HepG2 (cell line): ENCODE measurements around the gene CALY. TPM values are rescaled to one million over a fixed set of nuclear protein-coding genes. Genes with fewer than 3 reads are reported as not detected.

Experiments
- ATAC-seq: fragments of 200-7000 bp; cut with Tn5 transposase; 3 replicates; pipeline ENCODE4 v1.9.1; 2020; ENCODE audit warnings: mild to moderate bottlenecking, moderate library complexity
- BruUV-seq: library from RNA; stranded (reverse); fragments of 400-500 nt; replicated peaks from 2 replicates; lab custom pipeline; 2021; lab: Mats Ljungman, UMichigan
- CTCF ChIA-PET: fragments of 300-600 bp; formaldehyde crosslinking; extraction: SDS; loops from one replicate; lab custom pipeline; 2021; ENCODE audit warnings: low total read pairs, inconsistent platforms, low intra/inter-chr PET ratio; lab: Yijun Ruan, JAX
- POLR2A ChIA-PET: fragments of 350-600 bp; sonication (Branson Sonifier 250); formaldehyde crosslinking; loops from one replicate; lab custom pipeline; 2020; ENCODE audit warnings: antibody characterized with exemption, inconsistent platforms; lab: Yijun Ruan, JAX
- DNase-seq: peaks from one replicate; pipeline ENCODE4 v3.0.0-alpha.2; 2015; ENCODE audit warnings: low spot score
- FAIRE-seq: peaks from 3 replicates; lab custom pipeline; 2011; peaks lifted over from hg19 to GRCh38; lab: Jason Lieb, UNC
- H2AFZ ChIP-seq: one replicate; pipeline ENCODE4 v1.6.1; 2011; ENCODE audit warnings: low read length, inconsistent platforms
- H3K27ac ChIP-seq: fragments of 300-600 bp; 3 replicates; pipeline ENCODE4 v1.8.0; 2011; ENCODE audit warnings: mixed run types, mild to moderate bottlenecking, mixed read lengths, low read length, inconsistent platforms; ENCODE audit not compliant: insufficient read depth; ENCODE audit errors: extremely low read length
- H3K27me3 ChIP-seq, 2 experiments: fragments of 200-600 bp in 1 of 2; 2 replicates in 1 of 2; 3 replicates in 1 of 2; pipeline versions ENCODE4 v1.6.0 to v1.8.0; 2011; ENCODE audit warnings: low read length in 2 of 2, mild to moderate bottlenecking in 2 of 2, moderate library complexity in 2 of 2, inconsistent platforms in 1 of 2; ENCODE audit not compliant: insufficient read depth in 2 of 2, control insufficient read depth in 1 of 2
- H3K36me3 ChIP-seq, 2 experiments: fragments of 200-600 bp in 1 of 2; replicated peaks in 1 of 2; 2 replicates in 1 of 2; 3 replicates in 1 of 2; pipeline versions ENCODE4 v1.5.1 to v1.8.0; 2011; ENCODE audit warnings: low read length in 2 of 2, inconsistent platforms in 1 of 2; ENCODE audit not compliant: insufficient read depth in 2 of 2, control insufficient read depth in 1 of 2
- H3K4me1 ChIP-seq: 2 replicates; pipeline ENCODE4 v1.5.1; 2012; ENCODE audit warnings: low read length, inconsistent platforms; ENCODE audit not compliant: insufficient read depth
- H3K4me2 ChIP-seq: 2 replicates; pipeline ENCODE4 v1.6.0; 2011; ENCODE audit warnings: low read depth, low read length, inconsistent platforms
- H3K4me3 ChIP-seq, 3 experiments: fragments of 200-600 bp in 1 of 3; sonication (generic), shearing (Covaris generic) in 1 of 3; replicated peaks in 1 of 3; 2 replicates each; pipeline ENCODE4 v1.5.1; 2011 to 2016; ENCODE audit warnings: low read length in 3 of 3, inconsistent platforms in 2 of 3, low read depth in 2 of 3, mild to moderate bottlenecking in 2 of 3, control low read depth in 1 of 3, mixed read lengths in 1 of 3; ENCODE audit not compliant: insufficient read depth in 1 of 3
- H3K79me2 ChIP-seq: one replicate; pipeline ENCODE4 v1.6.1; 2011; ENCODE audit warnings: low read length, inconsistent platforms; ENCODE audit not compliant: insufficient read depth
- H3K9ac ChIP-seq: 2 replicates; pipeline ENCODE4 v1.6.0; 2011; ENCODE audit warnings: mild to moderate bottlenecking, low read depth, low read length, inconsistent platforms; ENCODE audit not compliant: insufficient read depth
- H3K9me3 ChIP-seq: 2 replicates; pipeline ENCODE4 v1.5.1; 2012; ENCODE audit warnings: mild to moderate bottlenecking, low read length
- H4K20me1 ChIP-seq: 2 replicates; pipeline ENCODE4 v1.6.0; 2011; ENCODE audit warnings: inconsistent platforms, mild to moderate bottlenecking, low read length, moderate library complexity; ENCODE audit not compliant: insufficient read depth
- ARNTL ChIP-seq: sonication (generic); formaldehyde crosslinking; IDR thresholded peaks from 2 replicates; pipeline ENCODE4 v1.4.0; 2020; ENCODE audit warnings: mild to moderate bottlenecking, missing genetic modification reagents
- HNRNPL ChIP-seq: fragments of 200-400 bp; formaldehyde crosslinking; IDR thresholded peaks from 2 replicates; pipeline ENCODE4 v1.6.1; 2017; ENCODE audit warnings: mild to moderate bottlenecking, low read depth, low read length
- IKZF4 ChIP-seq: sonication (generic); formaldehyde crosslinking; IDR thresholded peaks from 2 replicates; pipeline ENCODE4 v1.5.1; 2020; ENCODE audit warnings: borderline replicate concordance, mild to moderate bottlenecking, low read depth, missing genetic modification reagents; ENCODE audit errors: not compliant biosample characterization
- NONO ChIP-seq, 2 experiments: fragments of 450-650 bp in 1 of 2; sonication (generic) in 1 of 2; formaldehyde crosslinking in 1 of 2; IDR thresholded peaks in 1 of 2; conservative IDR thresholded peaks in 1 of 2; 2 replicates each; pipeline versions ENCODE4 v1.6.1 to v1.8.0; 2017 to 2022; ENCODE audit warnings: mild to moderate bottlenecking in 1 of 2, missing genetic modification reagents in 1 of 2, moderate library complexity in 1 of 2
- SP1 ChIP-seq, 2 experiments: fragments of 450-650 bp in 1 of 2; sonication (generic) in 1 of 2; formaldehyde crosslinking in 1 of 2; IDR thresholded peaks; 2 replicates each; pipeline versions ENCODE4 v1.4.0 to v1.6.1; 2016 to 2020; ENCODE audit warnings: missing genetic modification reagents in 1 of 2
- SP4 ChIP-seq: sonication (generic); formaldehyde crosslinking; IDR thresholded peaks from 2 replicates; pipeline ENCODE4 v1.8.1; 2023; ENCODE audit warnings: mild to moderate bottlenecking, missing genetic modification reagents
- TARDBP ChIP-seq: sonication (generic); formaldehyde crosslinking; IDR thresholded peaks from 2 replicates; pipeline ENCODE4 v1.8.0; 2022; ENCODE audit warnings: mild to moderate bottlenecking, missing genetic modification reagents
- ZMAT3 ChIP-seq: sonication (generic); formaldehyde crosslinking; conservative IDR thresholded peaks from 2 replicates; pipeline ENCODE4 v1.7.0; 2021; ENCODE audit warnings: missing genetic modification reagents
- ZNF232 ChIP-seq: sonication (generic); formaldehyde crosslinking; IDR thresholded peaks from 2 replicates; pipeline ENCODE4 v1.4.0; 2020; ENCODE audit warnings: missing genetic modification reagents, borderline replicate concordance
- ZNF530 ChIP-seq: sonication (generic); formaldehyde crosslinking; IDR thresholded peaks from 2 replicates; pipeline ENCODE4 v1.5.0; 2020; ENCODE audit warnings: low read depth, mild to moderate bottlenecking, missing genetic modification reagents
- ZNF749 ChIP-seq: sonication (generic); formaldehyde crosslinking; IDR thresholded peaks from 2 replicates; pipeline ENCODE4 v1.8.0; 2022; ENCODE audit warnings: mild to moderate bottlenecking, missing genetic modification reagents, moderate library complexity, borderline replicate concordance
- ZZZ3 ChIP-seq: sonication (generic); formaldehyde crosslinking; IDR thresholded peaks from 2 replicates; pipeline ENCODE4 v1.4.0; 2020; ENCODE audit warnings: missing genetic modification reagents, mild to moderate bottlenecking, borderline replicate concordance
- WGBS: methylation state at CpG from one replicate; pipeline ENCODE4 v1.1.6; 2017; ENCODE audit warnings: low lambda C conversion rate; 5-methylcytosine and 5-hydroxymethylcytosine counted together
- in situ Hi-C: cut with HindIII; loops from 2 replicates; pipeline ENCODE4 v1.10.0; 2017; ENCODE audit warnings: low pct_unique_long_range_greater_than_20kb; ENCODE audit not compliant: extremely low pct_ligation_motif_present
- intact Hi-C: fragments of 100-400 bp; cut with micrococcal nuclease; formaldehyde crosslinking; loops from one replicate; pipeline ENCODE4 v1.10.0; 2022; ENCODE audit not compliant: unreplicated experiment
- polyA plus RNA-seq, 8 experiments: library from polyadenylated mRNA; depleted of rRNA in 3 of 8; stranded (reverse) in 7 of 8; unstranded in 1 of 8; fragments of >200 nt; fragmentation: Illumina TruSeq in 4 of 8; extraction: Trizol in 4 of 8; gene quantifications; 2 replicates each; pipeline versions ENCODE4 v1.2.1 to v1.2.3, GENCODE V29; 2011 to 2016; ENCODE audit warnings: low read depth in 4 of 8, missing spikeins in 1 of 8, mixed read lengths in 1 of 8; ENCODE audit not compliant: insufficient read depth in 1 of 8
- total RNA-seq, 5 experiments: library from RNA; depleted of rRNA; stranded (reverse); fragments of >200 nt; fragmentation: Illumina TruSeq; extraction: Trizol; gene quantifications; 2 replicates each; pipeline ENCODE4 v1.2.3, GENCODE V29; 2016; ENCODE audit warnings: low read depth in 1 of 5
- TF ChIP-seq, protein P1 (sequence below): IDR thresholded peaks from 2 replicates; pipeline ENCODE4 v1.6.1; 2012; ENCODE audit warnings: inconsistent platforms
- TF ChIP-seq, protein P2 (sequence below): sonication (generic); formaldehyde crosslinking; IDR thresholded peaks from 2 replicates; pipeline ENCODE4 v1.8.0; 2022; ENCODE audit warnings: low read depth, missing genetic modification reagents
- TF ChIP-seq, protein P3 (sequence below): sonication (generic); formaldehyde crosslinking; IDR thresholded peaks from 2 replicates; pipeline ENCODE4 v1.5.0; 2020; ENCODE audit warnings: mild to moderate bottlenecking, missing genetic modification reagents, borderline replicate concordance
- TF ChIP-seq, protein P4 (sequence below): sonication (generic); formaldehyde crosslinking; IDR thresholded peaks from 2 replicates; pipeline ENCODE4 v1.8.0; 2023; ENCODE audit warnings: mild to moderate bottlenecking, missing genetic modification reagents

The CALY gene
- total and polyA plus RNA-seq, 2 of the 13 experiments (the other 11 are each of a cell fraction or from before 2014, with no cell fraction given): 0.08 TPM; not detected in 1

DNA sequence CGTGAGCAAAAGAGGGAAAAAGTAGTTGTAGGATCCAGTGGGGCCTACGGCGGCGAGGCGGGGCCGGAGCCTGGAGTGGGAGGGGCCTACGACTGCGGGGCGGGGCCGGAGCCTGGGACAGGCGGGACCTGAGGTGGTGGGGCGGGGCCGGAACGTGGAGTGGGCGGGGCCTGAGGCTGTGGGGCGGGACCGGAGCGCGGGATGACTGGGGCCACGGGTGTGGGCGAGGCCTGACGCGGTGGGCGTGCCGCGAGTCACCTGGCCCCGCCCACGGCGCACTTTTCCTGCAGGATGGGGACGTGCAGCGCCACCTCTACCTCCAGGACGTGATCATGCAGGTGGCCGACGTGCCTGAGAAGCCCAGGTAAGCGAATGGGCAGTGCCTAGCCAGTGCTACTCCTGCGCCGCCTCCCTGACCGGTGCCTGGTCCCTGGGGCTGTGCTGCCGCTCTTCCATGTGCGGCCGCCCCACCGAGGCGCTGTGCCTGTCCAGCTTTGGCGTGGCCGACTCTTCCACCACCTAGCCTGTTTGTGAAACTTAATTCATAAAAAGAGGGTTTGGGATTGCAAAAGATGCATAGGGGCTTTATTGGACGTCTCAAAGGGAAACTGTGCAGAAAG lies 27.5 kb downstream of the CALY start:
- Histone ChIP-seq H3K27ac (peak overlapping the region; percentile 90), H3K36me3 (peaks cover 14 to 35% of the 10 kb centered on the region in 2 experiments; a peak in 4 of 5 replicates), H3K9ac (peak overlapping the region; percentile 99), H3K4me1 (peaks cover 19% of the 10 kb centered on the region), H3K4me3 (peak overlapping the region; percentile 86 to 96 (median 95)), H3K4me2 (peak overlapping the region; percentile 70), H3K79me2 (peaks cover 26% of the 10 kb centered on the region), H3K9me3 (no peaks in the 10 kb centered on the region), H3K27me3 (no peaks in the 10 kb centered on the region; a peak in 1 of 5 replicates), H2AFZ (no peak overlapping the region), H4K20me1 (peaks cover 9% of the 10 kb centered on the region)
- ChIA-PET POLR2A (interaction anchor here (0.8 kb wide), 1 partner anchor 15 kb away, joined by 3 read pairs; no protein-coding TSS in a partner anchor), CTCF (no interaction called here)
- ATAC-seq: peak; percentile 77
- WGBS: 45% methylated on average over 21 of the region's 46 CpGs
- DNase-seq: peak; percentile 60
- FAIRE-seq: no peak
- in situ Hi-C loops: no loop called here
- intact Hi-C loops: no loop called here
- BruUV-seq: no TSS peak
- TF ChIP-seq NONO (IDR thresholded peaks at IDR 0.05) (no peak), NONO (CRISPR knock-in tag; conservative IDR thresholded peaks at IDR 0.05) (0 out of 2 replicates have a peak, but pooled peaks have one; percentile 9), IKZF4 (no peak), HNRNPL (no peak), SP1 (IDR thresholded peaks at IDR 0.05) (no peak), SP1 (CRISPR knock-in tag; IDR thresholded peaks at IDR 0.05) (peak; percentile 92), SP4 (CRISPR knock-in tag) (0 out of 2 replicates have a peak, but pooled peaks have one; percentile 57), ZZZ3 (CRISPR knock-in tag) (no peak), ZNF749 (CRISPR knock-in tag) (0 out of 2 replicates have a peak, but pooled peaks have one; percentile 18), TARDBP (no peak), ARNTL (CRISPR knock-in tag) (no peak), ZNF232 (CRISPR knock-in tag) (no peak), ZNF530 (CRISPR knock-in tag) (no peak), ZMAT3 (no peak)
- TF ChIP-seq, protein P1, sequence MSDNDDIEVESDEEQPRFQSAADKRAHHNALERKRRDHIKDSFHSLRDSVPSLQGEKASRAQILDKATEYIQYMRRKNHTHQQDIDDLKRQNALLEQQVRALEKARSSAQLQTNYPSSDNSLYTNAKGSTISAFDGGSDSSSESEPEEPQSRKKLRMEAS: peak; percentile 10; the same call in 1 of the 2 replicates
- TF ChIP-seq, protein P2, sequence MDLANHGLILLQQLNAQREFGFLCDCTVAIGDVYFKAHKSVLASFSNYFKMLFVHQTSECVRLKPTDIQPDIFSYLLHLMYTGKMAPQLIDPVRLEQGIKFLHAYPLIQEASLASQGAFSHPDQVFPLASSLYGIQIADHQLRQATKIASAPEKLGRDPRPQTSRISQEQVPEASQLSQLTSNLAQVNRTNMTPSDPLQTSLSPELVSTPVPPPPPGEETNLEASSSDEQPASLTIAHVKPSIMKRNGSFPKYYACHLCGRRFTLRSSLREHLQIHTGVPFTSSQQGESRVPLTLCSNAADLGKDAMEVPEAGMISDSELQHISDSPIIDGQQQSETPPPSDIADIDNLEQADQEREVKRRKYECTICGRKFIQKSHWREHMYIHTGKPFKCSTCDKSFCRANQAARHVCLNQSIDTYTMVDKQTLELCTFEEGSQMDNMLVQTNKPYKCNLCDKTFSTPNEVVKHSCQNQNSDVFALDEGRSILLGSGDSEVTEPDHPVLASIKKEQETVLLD (CRISPR knock-in tag): no peak
- TF ChIP-seq, protein P3, sequence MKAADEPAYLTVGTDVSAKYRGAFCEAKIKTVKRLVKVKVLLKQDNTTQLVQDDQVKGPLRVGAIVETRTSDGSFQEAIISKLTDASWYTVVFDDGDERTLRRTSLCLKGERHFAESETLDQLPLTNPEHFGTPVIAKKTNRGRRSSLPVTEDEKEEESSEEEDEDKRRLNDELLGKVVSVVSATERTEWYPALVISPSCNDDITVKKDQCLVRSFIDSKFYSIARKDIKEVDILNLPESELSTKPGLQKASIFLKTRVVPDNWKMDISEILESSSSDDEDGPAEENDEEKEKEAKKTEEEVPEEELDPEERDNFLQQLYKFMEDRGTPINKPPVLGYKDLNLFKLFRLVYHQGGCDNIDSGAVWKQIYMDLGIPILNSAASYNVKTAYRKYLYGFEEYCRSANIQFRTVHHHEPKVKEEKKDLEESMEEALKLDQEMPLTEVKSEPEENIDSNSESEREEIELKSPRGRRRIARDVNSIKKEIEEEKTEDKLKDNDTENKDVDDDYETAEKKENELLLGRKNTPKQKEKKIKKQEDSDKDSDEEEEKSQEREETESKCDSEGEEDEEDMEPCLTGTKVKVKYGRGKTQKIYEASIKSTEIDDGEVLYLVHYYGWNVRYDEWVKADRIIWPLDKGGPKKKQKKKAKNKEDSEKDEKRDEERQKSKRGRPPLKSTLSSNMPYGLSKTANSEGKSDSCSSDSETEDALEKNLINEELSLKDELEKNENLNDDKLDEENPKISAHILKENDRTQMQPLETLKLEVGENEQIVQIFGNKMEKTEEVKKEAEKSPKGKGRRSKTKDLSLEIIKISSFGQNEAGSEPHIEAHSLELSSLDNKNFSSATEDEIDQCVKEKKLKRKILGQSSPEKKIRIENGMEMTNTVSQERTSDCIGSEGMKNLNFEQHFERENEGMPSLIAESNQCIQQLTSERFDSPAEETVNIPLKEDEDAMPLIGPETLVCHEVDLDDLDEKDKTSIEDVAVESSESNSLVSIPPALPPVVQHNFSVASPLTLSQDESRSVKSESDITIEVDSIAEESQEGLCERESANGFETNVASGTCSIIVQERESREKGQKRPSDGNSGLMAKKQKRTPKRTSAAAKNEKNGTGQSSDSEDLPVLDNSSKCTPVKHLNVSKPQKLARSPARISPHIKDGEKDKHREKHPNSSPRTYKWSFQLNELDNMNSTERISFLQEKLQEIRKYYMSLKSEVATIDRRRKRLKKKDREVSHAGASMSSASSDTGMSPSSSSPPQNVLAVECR (CRISPR knock-in tag): no peak; the same call in 1 of the 2 replicates
- TF ChIP-seq, protein P4, sequence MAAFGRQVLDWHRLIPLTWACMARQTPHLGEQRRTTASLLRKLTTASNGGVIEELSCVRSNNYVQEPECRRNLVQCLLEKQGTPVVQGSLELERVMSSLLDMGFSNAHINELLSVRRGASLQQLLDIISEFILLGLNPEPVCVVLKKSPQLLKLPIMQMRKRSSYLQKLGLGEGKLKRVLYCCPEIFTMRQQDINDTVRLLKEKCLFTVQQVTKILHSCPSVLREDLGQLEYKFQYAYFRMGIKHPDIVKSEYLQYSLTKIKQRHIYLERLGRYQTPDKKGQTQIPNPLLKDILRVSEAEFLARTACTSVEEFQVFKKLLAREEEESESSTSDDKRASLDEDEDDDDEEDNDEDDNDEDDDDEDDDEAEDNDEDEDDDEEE (CRISPR knock-in tag): no peak
